Upper lobe of right lung (tissue), 1 donor: ENCODE results near the gene HCRTR1. TPM values are rescaled to one million over a fixed set of nuclear protein-coding genes. Genes with fewer than 3 reads are reported as not detected.

Source experiments
- ATAC-seq: fragments of 200-7000 bp; cut with Tn5 transposase; one replicate; pipeline ENCODE4 v1.9.1; 2020; ENCODE audit warnings: mild to moderate bottlenecking, moderate library complexity
- DNase-seq: peaks from one replicate; pipeline ENCODE4 v3.0.0-alpha.2; 2020
- H3K27ac ChIP-seq: fragments of 200-600 bp; one replicate; pipeline ENCODE4 v1.8.0; 2022
- H3K27me3 ChIP-seq: fragments of 200-600 bp; one replicate; pipeline ENCODE4 v1.8.0; 2022; ENCODE audit warnings: mild to moderate bottlenecking
- H3K36me3 ChIP-seq: fragments of 200-600 bp; one replicate; pipeline ENCODE4 v1.8.0; 2022
- H3K4me1 ChIP-seq: fragments of 200-600 bp; one replicate; pipeline ENCODE4 v1.8.0; 2022
- H3K4me3 ChIP-seq: fragments of 200-600 bp; one replicate; pipeline ENCODE4 v1.8.0; 2022; ENCODE audit warnings: mild to moderate bottlenecking
- H3K9me3 ChIP-seq: fragments of 200-600 bp; one replicate; pipeline ENCODE4 v1.8.0; 2022
- intact Hi-C: fragments of 100-400 bp; cut with DNase I; formaldehyde crosslinking; loops from one replicate; pipeline ENCODE4 v1.11.0; 2022
- total RNA-seq: library from RNA; stranded (reverse); fragmentation: NEBNext Ultra II Directional; extraction: Animal tissue kit (Norgen Biotek cat#: 25700); gene quantifications from one replicate; pipeline ENCODE4 v1.2.1, GENCODE V29; 2021
- TF ChIP-seq, protein P1 (sequence below): fragments of 200-600 bp; IDR thresholded peaks from one replicate; pipeline ENCODE4 v1.8.0; 2022; ENCODE audit warnings: antibody characterized with exemption
- donor health status: DM: no; HTN: yes; CAD: no; lungs with severe emphysema.

The HCRTR1 gene
- total RNA-seq, 1 donor from 2014 or later, result not detected

DNA sequence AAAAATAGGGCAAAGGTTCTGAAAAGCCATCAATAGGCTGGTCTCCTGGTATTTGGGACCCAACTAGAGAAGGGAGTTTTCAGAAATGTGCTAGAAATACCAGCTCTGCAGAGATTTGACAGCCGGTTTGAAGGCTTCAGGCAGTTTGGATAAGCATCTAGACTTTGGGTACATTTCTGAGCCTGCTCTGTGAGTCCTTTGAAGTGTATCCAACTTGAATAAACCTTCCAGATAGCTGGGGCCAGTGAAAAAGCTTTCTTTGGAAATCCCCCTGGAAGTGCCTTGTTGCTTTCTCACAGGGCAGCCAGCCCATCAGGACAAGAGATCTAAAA is 33.6 kb downstream of the HCRTR1 start:
- H3K27ac ChIP-seq, result no peak overlapping the region
- H3K4me3 ChIP-seq, result no peak overlapping the region
- no peaks in the 10 kb centered on the region for H3K36me3 ChIP-seq
- no peak for DNase-seq
- ATAC-seq, result no peak
- H3K4me1 ChIP-seq, result no peaks in the 10 kb centered on the region
- no peaks in the 10 kb centered on the region for H3K9me3 ChIP-seq
- no peaks in the 10 kb centered on the region for H3K27me3 ChIP-seq
- intact Hi-C loops, result no loop called here
- TF ChIP-seq, protein P1, sequence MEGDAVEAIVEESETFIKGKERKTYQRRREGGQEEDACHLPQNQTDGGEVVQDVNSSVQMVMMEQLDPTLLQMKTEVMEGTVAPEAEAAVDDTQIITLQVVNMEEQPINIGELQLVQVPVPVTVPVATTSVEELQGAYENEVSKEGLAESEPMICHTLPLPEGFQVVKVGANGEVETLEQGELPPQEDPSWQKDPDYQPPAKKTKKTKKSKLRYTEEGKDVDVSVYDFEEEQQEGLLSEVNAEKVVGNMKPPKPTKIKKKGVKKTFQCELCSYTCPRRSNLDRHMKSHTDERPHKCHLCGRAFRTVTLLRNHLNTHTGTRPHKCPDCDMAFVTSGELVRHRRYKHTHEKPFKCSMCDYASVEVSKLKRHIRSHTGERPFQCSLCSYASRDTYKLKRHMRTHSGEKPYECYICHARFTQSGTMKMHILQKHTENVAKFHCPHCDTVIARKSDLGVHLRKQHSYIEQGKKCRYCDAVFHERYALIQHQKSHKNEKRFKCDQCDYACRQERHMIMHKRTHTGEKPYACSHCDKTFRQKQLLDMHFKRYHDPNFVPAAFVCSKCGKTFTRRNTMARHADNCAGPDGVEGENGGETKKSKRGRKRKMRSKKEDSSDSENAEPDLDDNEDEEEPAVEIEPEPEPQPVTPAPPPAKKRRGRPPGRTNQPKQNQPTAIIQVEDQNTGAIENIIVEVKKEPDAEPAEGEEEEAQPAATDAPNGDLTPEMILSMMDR, result no peak

DNA sequence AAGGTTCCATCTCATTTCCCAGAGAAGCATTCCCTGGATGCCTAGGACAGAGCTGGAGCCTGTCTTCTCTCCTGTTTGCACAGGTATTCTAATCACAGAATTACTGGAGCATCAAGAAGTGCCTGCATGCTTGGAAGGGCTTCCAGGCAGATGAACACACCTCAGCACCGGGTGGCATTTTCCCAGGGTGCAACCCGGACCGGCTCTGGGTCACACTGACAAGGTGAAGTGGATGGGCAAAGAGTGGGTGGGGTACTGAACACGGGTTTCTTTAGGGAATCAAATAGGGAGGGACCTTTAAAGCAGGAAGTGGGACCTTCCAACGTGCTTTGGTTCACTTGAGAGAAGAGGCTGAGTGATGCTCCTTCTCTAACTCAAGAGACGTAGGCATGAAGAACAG is 34.3 kb downstream of the HCRTR1 start:
- intact Hi-C loops, result no loop called here
- H3K9me3 ChIP-seq, result no peaks in the 10 kb centered on the region
- ATAC-seq, result no peak
- H3K4me1 ChIP-seq, result no peaks in the 10 kb centered on the region
- H3K4me3 ChIP-seq, result no peak overlapping the region
- no peak for DNase-seq
- TF ChIP-seq, protein P1, result no peak
- H3K27ac ChIP-seq, result no peak overlapping the region
- H3K36me3 ChIP-seq, result no peaks in the 10 kb centered on the region
- H3K27me3 ChIP-seq, result no peaks in the 10 kb centered on the region

DNA sequence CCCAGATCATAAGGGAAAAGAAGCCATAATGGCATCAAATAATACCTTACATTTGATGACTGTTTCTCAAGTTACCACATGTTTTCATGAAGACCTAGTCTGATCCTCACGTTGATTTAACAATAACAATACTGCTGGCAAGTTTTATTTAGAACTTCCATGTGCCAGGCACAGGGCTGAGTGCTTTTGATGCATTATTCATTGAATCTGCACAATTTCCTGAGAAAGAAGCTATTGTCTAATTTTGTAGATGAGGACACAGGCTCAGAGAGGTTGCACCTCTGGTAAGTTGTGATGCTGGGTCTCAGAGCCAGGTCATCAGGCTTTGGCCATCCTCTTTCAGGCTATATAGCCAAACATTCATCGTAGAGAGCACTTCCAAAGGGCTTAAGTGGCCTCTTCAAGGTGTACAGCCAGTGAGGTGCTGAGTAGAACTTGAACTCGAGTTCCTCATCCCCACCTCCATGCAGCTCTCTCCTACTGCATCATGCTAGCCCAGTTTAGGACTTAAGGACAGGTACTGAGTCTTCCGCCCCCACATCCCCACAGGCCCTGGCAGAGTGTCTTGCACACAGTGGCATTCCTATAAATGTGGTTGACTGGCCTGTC is 35.5 kb downstream of the HCRTR1 start:
- peak; percentile 83 for ATAC-seq

DNA sequence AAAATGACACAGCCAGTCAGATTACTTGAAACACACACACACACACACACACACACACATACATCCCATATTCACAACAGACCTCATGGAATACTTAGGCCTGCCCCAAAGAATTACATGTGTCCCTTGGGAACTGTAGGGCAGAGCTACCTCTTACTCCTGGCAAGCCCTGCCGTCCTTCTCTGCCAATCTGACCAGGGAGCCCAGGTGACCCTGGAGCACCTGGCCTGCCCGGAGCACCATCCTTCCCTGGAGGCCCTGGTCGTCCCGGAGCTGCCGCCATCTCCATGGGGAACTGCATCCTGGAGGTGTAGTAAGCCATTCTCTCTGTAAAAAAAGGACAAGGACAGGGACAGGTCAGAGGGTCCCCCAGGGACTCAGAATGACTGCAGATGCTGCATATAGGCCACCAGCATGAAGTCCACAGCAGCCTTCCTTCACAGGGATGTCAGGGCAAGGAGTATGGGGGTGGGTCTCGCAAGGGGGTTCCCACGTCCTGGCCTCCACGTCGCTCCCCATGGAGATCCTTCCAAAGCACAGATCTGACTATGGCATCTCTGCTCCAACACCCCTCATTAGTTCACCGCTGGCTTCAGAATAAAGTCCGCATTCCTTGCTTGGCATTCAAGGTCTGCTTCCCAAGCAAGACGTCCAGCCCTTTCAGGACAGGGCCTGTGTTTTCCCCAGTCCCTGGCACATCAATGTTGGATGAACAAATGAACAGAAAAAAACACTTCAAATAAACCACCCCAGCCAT is 36.4 kb downstream of the HCRTR1 start:
- TF ChIP-seq, protein P1, result no peak
- H3K27me3 ChIP-seq, result no peaks in the 10 kb centered on the region
- no peak overlapping the region for H3K4me3 ChIP-seq
- ATAC-seq, result no peak
- no peaks in the 10 kb centered on the region for H3K36me3 ChIP-seq
- intact Hi-C loops, result no loop called here
- H3K4me1 ChIP-seq, result no peaks in the 10 kb centered on the region
- DNase-seq, result peak; percentile 60
- no peaks in the 10 kb centered on the region for H3K9me3 ChIP-seq
- H3K27ac ChIP-seq, result no peak overlapping the region

More for the DNA sequence above, 35.5 kb downstream of the HCRTR1 start:
- Histone ChIP-seq H3K36me3 (no peaks in the 10 kb centered on the region), H3K27me3 (no peaks in the 10 kb centered on the region), H3K9me3 (no peaks in the 10 kb centered on the region), H3K27ac (no peak overlapping the region), H3K4me1 (no peaks in the 10 kb centered on the region), H3K4me3 (no peak overlapping the region)
- intact Hi-C loops, result no loop called here
- DNase-seq, result no peak
- TF ChIP-seq, protein P1, result no peak

DNA sequence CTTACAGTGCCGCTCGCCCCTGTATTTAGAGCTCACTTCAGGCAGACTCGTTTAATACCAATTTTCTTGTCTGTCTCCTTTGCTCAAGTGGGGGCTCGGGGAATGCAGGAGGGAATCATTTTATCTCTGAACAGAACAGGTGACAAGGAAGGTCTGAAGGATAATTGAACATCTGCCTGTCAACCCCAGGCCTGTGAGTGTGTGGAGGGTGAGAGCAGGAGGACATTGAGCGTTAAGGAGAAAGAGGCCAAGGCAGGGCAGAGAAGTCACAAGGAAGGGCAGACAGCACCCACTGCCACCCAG is 36.9 kb downstream of the HCRTR1 start:
- TF ChIP-seq, protein P1, result no peak
- intact Hi-C loops, result no loop called here
- no peaks in the 10 kb centered on the region for H3K4me1 ChIP-seq
- no peak overlapping the region for H3K27ac ChIP-seq
- H3K4me3 ChIP-seq, result no peak overlapping the region
- ATAC-seq, result no peak
- H3K36me3 ChIP-seq, result no peaks in the 10 kb centered on the region
- H3K27me3 ChIP-seq, result no peaks in the 10 kb centered on the region
- DNase-seq, result no peak
- H3K9me3 ChIP-seq, result no peaks in the 10 kb centered on the region
